Cardiac muscle cell (in vitro differentiated cells and primary cell): ENCODE results near the gene ENSA. TPM values are rescaled to one million over a fixed set of nuclear protein-coding genes. Genes with fewer than 3 reads are reported as not detected.

Source experiments
- DNase-seq, 2 donors: peaks; one replicate each; pipeline versions ENCODE4 v3.0.0 to v3.0.0-alpha.2; 2010 to 2017; ENCODE audit warnings: low read depth in 1 of 2, low spot score in 1 of 2
- H3K27ac ChIP-seq: fragments of 200-600 bp; sonication (generic); 2 replicates; pipeline ENCODE4 v1.5.1; 2016
- H3K27me3 ChIP-seq: fragments of 200-600 bp; sonication (generic); 2 replicates; pipeline ENCODE4 v1.6.0; 2016; ENCODE audit warnings: control low read depth
- H3K36me3 ChIP-seq: fragments of 200-600 bp; sonication (generic); 2 replicates; pipeline ENCODE4 v1.5.1; 2016; ENCODE audit warnings: control low read depth
- H3K4me1 ChIP-seq: fragments of 200-600 bp; sonication (generic); 2 replicates; pipeline ENCODE4 v1.8.1; 2017; ENCODE audit warnings: low read depth, mild to moderate bottlenecking, mixed run types
- H3K4me3 ChIP-seq: fragments of 200-600 bp; sonication (generic); 2 replicates; pipeline ENCODE4 v1.5.1; 2016; ENCODE audit warnings: mild to moderate bottlenecking
- H3K9me3 ChIP-seq: fragments of 200-600 bp; sonication (generic); 2 replicates; pipeline ENCODE4 v1.5.1; 2017; ENCODE audit warnings: low read depth, mild to moderate bottlenecking, control low read depth
- CTCF ChIP-seq: IDR thresholded peaks from 2 replicates; pipeline ENCODE4 v1.5.1; 2012; ENCODE audit warnings: low read depth, mild to moderate bottlenecking, low read length
- polyA plus RNA-seq: library from polyadenylated mRNA; unstranded; fragments of >200 nt; fragmentation: Nextera tagmentation; extraction: Ambion mirVana; gene quantifications from 2 replicates; pipeline ENCODE4 v1.2.1, GENCODE V29; 2016
- total RNA-seq: library from RNA; depleted of rRNA; stranded (reverse); fragments of >200 nt; gene quantifications from 2 replicates; pipeline ENCODE4 v1.2.3, GENCODE V29; 2016

ENSA gene
- total RNA-seq (65.9 and 158 TPM in 2 replicates), polyA plus RNA-seq (62.2 and 82.2 TPM in 2 replicates)

- Histone ChIP-seq H3K4me1 (peaks cover 6% of the 10 kb centered on the region), H3K4me3 (peak within 1 kb of the TSS; percentile 57), H3K36me3 (peaks cover 27% of the 10 kb centered on the region), H3K27me3 (no peaks in the 10 kb centered on the region), H3K27ac (peak within 1 kb of the TSS; percentile 97), H3K9me3 (no peaks in the 10 kb centered on the region)
- peak; percentile 100 for DNase-seq
- TF ChIP-seq CTCF, result no peak
Observed at GRCh38 chr1:150629115-150629928, at the start of gene ENSA. Gene ENSA (minus strand): TSS chr1:150629612. CDS start chr1:150629470, 142 bp downstream.

GRCh38 chr1:150678988-150679387 lies 49.6 kb upstream of the ENSA start:
- no peak overlapping the region for H3K4me3 ChIP-seq
- H3K9me3 ChIP-seq, result no peaks in the 10 kb centered on the region
- no peak for DNase-seq
- no peak overlapping the region for H3K27ac ChIP-seq
- no peak for TF ChIP-seq CTCF
- no peaks in the 10 kb centered on the region for H3K27me3 ChIP-seq
- H3K36me3 ChIP-seq, result no peaks in the 10 kb centered on the region
- no peaks in the 10 kb centered on the region for H3K4me1 ChIP-seq

GRCh38 chr1:150674881-150675280 lies 45.5 kb upstream of the ENSA start:
- Histone ChIP-seq H3K4me1 (no peaks in the 10 kb centered on the region), H3K27me3 (no peaks in the 10 kb centered on the region), H3K27ac (no peak overlapping the region), H3K36me3 (no peaks in the 10 kb centered on the region), H3K4me3 (no peak overlapping the region), H3K9me3 (no peaks in the 10 kb centered on the region)
- DNase-seq, result no peak
- no peak for TF ChIP-seq CTCF

- H3K27ac ChIP-seq, result no peak overlapping the region
- H3K36me3 ChIP-seq, result peaks cover 12% of the 10 kb centered on the region
Observed at GRCh38 chr1:150663321-150663720, 33.9 kb upstream of the ENSA start.

GRCh38 chr1:150662811-150663210 lies 33.4 kb upstream of the ENSA start:
- H3K27me3 ChIP-seq, result no peaks in the 10 kb centered on the region
- no peak overlapping the region for H3K4me3 ChIP-seq
- no peak for TF ChIP-seq CTCF
- H3K4me1 ChIP-seq, result no peaks in the 10 kb centered on the region
- H3K27ac ChIP-seq, result no peak overlapping the region
- peaks cover 12% of the 10 kb centered on the region for H3K36me3 ChIP-seq
- no peaks in the 10 kb centered on the region for H3K9me3 ChIP-seq
- DNase-seq, result no peak

More at GRCh38 chr1:150663321-150663720, 33.9 kb upstream of the ENSA start:
- no peak for TF ChIP-seq CTCF
- H3K27me3 ChIP-seq, result no peaks in the 10 kb centered on the region
- DNase-seq, result no peak
- no peaks in the 10 kb centered on the region for H3K4me1 ChIP-seq
- H3K9me3 ChIP-seq, result no peaks in the 10 kb centered on the region
- H3K4me3 ChIP-seq, result no peak overlapping the region
